ENCODE results near the gene FDX2. TPM values are rescaled to one million over a fixed set of nuclear protein-coding genes. Genes with fewer than 3 reads are reported as not detected.

Gene FDX2
- 10 to 100 TPM in 2 of 5 experiments, 1 to 10 TPM in 3; 5.7 to 10.5 (median 9.3) TPM for total RNA-seq
- 10 to 100 TPM; 18.3 to 19.4 TPM for polyA plus RNA-seq
- not detected for total RNA-seq

DNA sequence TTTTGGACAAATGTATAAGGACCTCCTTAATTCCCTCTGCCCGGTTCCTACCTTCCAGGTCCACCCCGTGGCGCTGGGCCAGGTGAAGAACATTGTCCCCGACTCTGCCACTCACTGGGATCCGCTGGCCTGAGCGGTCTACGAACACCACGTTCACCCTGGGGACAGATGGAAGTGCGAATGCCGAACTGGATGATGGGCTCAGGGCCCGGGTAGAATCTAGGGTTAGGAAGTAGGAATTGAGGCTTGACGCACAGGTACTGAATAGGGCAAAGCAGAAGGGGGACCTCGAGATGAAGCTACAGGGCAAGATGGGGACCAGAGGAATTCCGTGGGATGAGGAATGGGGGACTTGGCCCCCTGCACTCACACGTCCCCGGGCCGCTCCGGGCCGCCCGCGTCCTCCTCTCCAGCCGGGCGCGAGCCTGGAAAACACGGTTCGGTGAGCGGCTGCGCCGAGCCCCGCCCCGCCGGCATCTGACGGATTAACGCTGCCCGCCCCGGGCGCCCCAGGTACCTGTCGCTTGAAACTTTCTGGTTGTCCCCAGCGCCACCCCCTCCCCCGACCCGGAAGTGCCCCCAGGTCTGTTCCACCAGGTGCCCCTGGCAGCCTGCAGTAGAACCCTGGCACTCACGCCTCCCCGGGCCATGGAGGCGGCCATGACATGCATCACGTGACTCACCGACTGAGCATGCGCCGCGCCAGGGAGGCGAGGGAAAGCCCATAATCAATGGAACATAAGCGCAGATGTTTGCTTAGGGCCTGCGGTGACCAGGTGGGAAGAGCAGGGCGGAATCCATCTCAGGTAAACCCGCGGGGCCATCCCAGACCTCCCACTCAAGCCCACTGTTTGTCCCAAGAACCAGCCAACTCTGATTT lies at the start of gene FDX2:
Gene FDX2 (minus strand): TSS at position 681 of the 880 bp plus-strand sequence. CDS start 19 bp downstream, at position 662.
- peaks cover 0 to 5% (median 0%) of the 10 kb centered on the region in 11 donors for H3K9me3 Mint-ChIP-seq
- peaks cover 13 to 23% (median 16%) of the 10 kb centered on the region in 7 donors for H3K4me1 Mint-ChIP-seq
- Histone ChIP-seq H3K4me1 (ENCODE audit: control insufficient read depth in 2 of 2, insufficient read depth in 2 of 2, low read length in 2 of 2) (peaks cover 6 to 13% of the 10 kb centered on the region in 2 donors), H3K27me3 (ENCODE audit: control insufficient read depth in 2 of 2, insufficient read depth in 2 of 2, low read length in 2 of 2) (no peaks in the 10 kb centered on the region), H3K4me3 (ENCODE audit: low read length) (peak within 1 kb of the TSS; percentile 86), H3K27ac (ENCODE audit: low read depth, low read length) (peak within 1 kb of the TSS; percentile 70), H3K9me3 (ENCODE audit: control insufficient read depth in 2 of 3, low read length in 3 of 3) (no peaks in the 10 kb centered on the region), H3K36me3 (ENCODE audit: control insufficient read depth in 2 of 3, insufficient read depth in 3 of 3, low read length in 3 of 3) (peaks cover 3 to 52% (median 7%) of the 10 kb centered on the region in 3 experiments)
- peaks cover 0 to 11% (median 8%) of the 10 kb centered on the region in 5 donors for H3K36me3 Mint-ChIP-seq
- ATAC-seq, result peak; percentile 92
- ChIA-PET POLR2A (interaction anchor here (0.8 to 2.1 kb wide), 5 partner anchors 8 to 65 kb away, joined by 3 to 8 read pairs (median 3); partner anchors contain the start of genes ICAM1, ICAM5, RAVER1 and TYK2), CTCF (interaction anchor here (1.5 kb wide), 1 partner anchor 46 kb away, joined by 4 read pairs; no protein-coding TSS in a partner anchor)
- DNase-seq, result peak; percentile 77 to 94 (median 86)
- intact Hi-C loops (cut with micrococcal nuclease), result loop anchor here (1.0 to 2.0 kb wide), 5 partner anchors 17 to 74 kb away; partner anchors contain the start of genes RAVER1 (in 2 of the 2) and TYK2 (in 1 of the 2)
- H3K27ac Mint-ChIP-seq, result peak within 1 kb of the TSS; percentile 35 to 95 (median 86)
- no peaks in the 10 kb centered on the region for H3K27me3 Mint-ChIP-seq
- H3K4me3 Mint-ChIP-seq, result peak within 1 kb of the TSS; percentile 87 to 94 (median 90)

DNA sequence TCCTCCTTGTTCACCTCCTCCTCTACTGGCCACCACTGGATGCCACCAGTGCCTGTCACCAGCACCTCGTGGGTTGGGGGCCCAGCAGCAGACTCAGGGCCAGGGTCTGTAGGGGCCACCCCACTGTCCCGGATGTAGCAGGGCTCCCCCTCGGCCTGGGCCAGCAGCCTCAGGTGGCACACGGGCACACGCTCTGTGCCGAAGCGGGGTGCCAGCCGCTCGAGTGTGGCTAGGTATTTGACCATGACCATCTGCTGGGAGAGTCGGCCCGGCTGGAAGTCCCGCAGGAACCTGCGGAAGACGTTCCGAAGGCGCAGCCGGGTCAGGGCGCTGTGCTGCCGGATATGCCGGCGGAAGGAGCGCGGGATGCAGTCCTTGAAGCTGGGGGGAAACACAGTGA lies 49.7 kb upstream of the FDX2 start:
- Histone ChIP-seq H3K4me3 (ENCODE audit: low read length) (no peak overlapping the region), H3K27me3 (ENCODE audit: control insufficient read depth in 2 of 2, insufficient read depth in 2 of 2, low read length in 2 of 2) (no peaks in the 10 kb centered on the region), H3K4me1 (ENCODE audit: control insufficient read depth in 2 of 2, insufficient read depth in 2 of 2, low read length in 2 of 2) (no peaks in the 10 kb centered on the region), H3K27ac (ENCODE audit: low read depth, low read length) (no peak overlapping the region), H3K36me3 (ENCODE audit: control insufficient read depth in 2 of 3, insufficient read depth in 3 of 3, low read length in 3 of 3) (peaks cover 4 to 81% (median 13%) of the 10 kb centered on the region in 3 experiments), H3K9me3 (ENCODE audit: control insufficient read depth in 2 of 3, low read length in 3 of 3) (no peaks in the 10 kb centered on the region)
- DNase-seq (no peak), ATAC-seq (no peak)
- Mint-ChIP-seq H3K36me3 (peaks cover 0 to 24% (median 9%) of the 10 kb centered on the region in 5 donors), H3K27ac (no peak overlapping the region), H3K27me3 (no peaks in the 10 kb centered on the region), H3K9me3 (no peaks in the 10 kb centered on the region), H3K4me1 (peaks cover 0 to 8% (median 0%) of the 10 kb centered on the region in 7 donors), H3K4me3 (no peak overlapping the region)
- ChIA-PET POLR2A (no interaction called here), CTCF (no interaction called here)
- intact Hi-C loops (cut with micrococcal nuclease), result no loop called here

DNA sequence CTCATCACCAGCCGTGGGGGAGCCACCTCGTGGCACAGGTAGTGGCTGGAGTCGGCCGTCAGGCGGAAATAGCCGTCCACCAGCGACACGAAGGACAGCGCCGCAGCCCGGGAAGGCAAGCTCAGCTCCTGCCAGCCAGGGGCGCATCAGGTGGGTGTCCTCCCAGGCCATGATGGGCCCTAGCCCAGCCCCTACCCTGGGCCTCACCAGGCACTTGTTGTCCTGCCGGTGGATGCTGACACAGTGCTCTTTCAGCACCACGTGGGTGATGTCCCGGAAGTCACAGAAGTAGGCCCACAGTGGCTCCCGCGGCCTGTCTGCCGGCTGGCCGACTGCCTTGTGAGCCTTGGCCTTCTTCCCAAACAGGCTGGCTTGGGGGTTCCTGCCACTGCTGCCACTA lies 48.8 kb upstream of the FDX2 start:
- no peak for DNase-seq
- Mint-ChIP-seq H3K4me3 (no peak overlapping the region), H3K27ac (no peak overlapping the region), H3K4me1 (peaks cover 0 to 8% (median 0%) of the 10 kb centered on the region in 7 donors), H3K9me3 (no peaks in the 10 kb centered on the region), H3K27me3 (no peaks in the 10 kb centered on the region), H3K36me3 (peaks cover 0 to 23% (median 8%) of the 10 kb centered on the region in 5 donors)
- Histone ChIP-seq H3K9me3 (ENCODE audit: control insufficient read depth in 2 of 3, low read length in 3 of 3) (no peaks in the 10 kb centered on the region), H3K4me3 (ENCODE audit: low read length) (no peak overlapping the region), H3K36me3 (ENCODE audit: control insufficient read depth in 2 of 3, insufficient read depth in 3 of 3, low read length in 3 of 3) (peaks cover 4 to 87% (median 13%) of the 10 kb centered on the region in 3 experiments), H3K27ac (ENCODE audit: low read depth, low read length) (no peak overlapping the region), H3K4me1 (ENCODE audit: control insufficient read depth in 2 of 2, insufficient read depth in 2 of 2, low read length in 2 of 2) (no peaks in the 10 kb centered on the region), H3K27me3 (ENCODE audit: control insufficient read depth in 2 of 2, insufficient read depth in 2 of 2, low read length in 2 of 2) (no peaks in the 10 kb centered on the region)
- ATAC-seq, result no peak
- POLR2A ChIA-PET, result no interaction called here
- CTCF ChIA-PET, result no interaction called here
- intact Hi-C loops (cut with micrococcal nuclease), result no loop called here

- intact Hi-C loops (cut with micrococcal nuclease), result no loop called here
- ATAC-seq (no peak), DNase-seq (no peak)
- peaks cover 0 to 24% (median 8%) of the 10 kb centered on the region in 5 donors for H3K36me3 Mint-ChIP-seq
- H3K4me3 ChIP-seq (ENCODE audit: low read length), result no peak overlapping the region
- no peaks in the 10 kb centered on the region for H3K4me1 ChIP-seq (ENCODE audit: control insufficient read depth in 2 of 2, insufficient read depth in 2 of 2, low read length in 2 of 2)
- H3K9me3 ChIP-seq (ENCODE audit: control insufficient read depth in 2 of 3, low read length in 3 of 3), result no peaks in the 10 kb centered on the region
- no peak overlapping the region for H3K27ac Mint-ChIP-seq
- H3K9me3 Mint-ChIP-seq, result no peaks in the 10 kb centered on the region
- H3K36me3 ChIP-seq (ENCODE audit: control insufficient read depth in 2 of 3, insufficient read depth in 3 of 3, low read length in 3 of 3), result peaks cover 0 to 88% (median 13%) of the 10 kb centered on the region in 3 experiments
- no peaks in the 10 kb centered on the region for H3K27me3 ChIP-seq (ENCODE audit: control insufficient read depth in 2 of 2, insufficient read depth in 2 of 2, low read length in 2 of 2)
- no peak overlapping the region for H3K27ac ChIP-seq (ENCODE audit: low read depth, low read length)
- ChIA-PET POLR2A (no interaction called here), CTCF (no interaction called here)
- H3K4me1 Mint-ChIP-seq, result peaks cover 0 to 3% (median 0%) of the 10 kb centered on the region in 7 donors
- no peaks in the 10 kb centered on the region for H3K27me3 Mint-ChIP-seq
- H3K4me3 Mint-ChIP-seq, result no peak overlapping the region
These were observed 48.0 kb upstream of the FDX2 start for GRCh38 chr19:10363789-10364281.

- ChIA-PET CTCF (no interaction called here), POLR2A (interaction anchor here (0.7 kb wide), 1 partner anchor 17 kb away, joined by 3 read pairs; no protein-coding TSS in a partner anchor)
- H3K36me3 ChIP-seq (ENCODE audit: control insufficient read depth in 2 of 3, insufficient read depth in 3 of 3, low read length in 3 of 3), result peaks cover 0 to 92% (median 8%) of the 10 kb centered on the region in 3 experiments
- Mint-ChIP-seq H3K4me1 (peaks cover 0 to 3% (median 0%) of the 10 kb centered on the region in 7 donors), H3K4me3 (no peak overlapping the region), H3K27ac (no peak overlapping the region), H3K27me3 (no peaks in the 10 kb centered on the region), H3K9me3 (no peaks in the 10 kb centered on the region), H3K36me3 (peaks cover 0 to 24% (median 8%) of the 10 kb centered on the region in 5 donors)
- no peak overlapping the region for H3K4me3 ChIP-seq (ENCODE audit: low read length)
- intact Hi-C loops (cut with micrococcal nuclease), result no loop called here
- no peak for ATAC-seq
- no peak for DNase-seq
- H3K27ac ChIP-seq (ENCODE audit: low read depth, low read length), result no peak overlapping the region
- H3K4me1 ChIP-seq (ENCODE audit: control insufficient read depth in 2 of 2, insufficient read depth in 2 of 2, low read length in 2 of 2), result no peaks in the 10 kb centered on the region
- no peaks in the 10 kb centered on the region for H3K9me3 ChIP-seq (ENCODE audit: control insufficient read depth in 2 of 3, low read length in 3 of 3)
- H3K27me3 ChIP-seq (ENCODE audit: control insufficient read depth in 2 of 2, insufficient read depth in 2 of 2, low read length in 2 of 2), result no peaks in the 10 kb centered on the region
These were observed 46.4 kb upstream of the FDX2 start for GRCh38 chr19:10362259-10362658.

DNA sequence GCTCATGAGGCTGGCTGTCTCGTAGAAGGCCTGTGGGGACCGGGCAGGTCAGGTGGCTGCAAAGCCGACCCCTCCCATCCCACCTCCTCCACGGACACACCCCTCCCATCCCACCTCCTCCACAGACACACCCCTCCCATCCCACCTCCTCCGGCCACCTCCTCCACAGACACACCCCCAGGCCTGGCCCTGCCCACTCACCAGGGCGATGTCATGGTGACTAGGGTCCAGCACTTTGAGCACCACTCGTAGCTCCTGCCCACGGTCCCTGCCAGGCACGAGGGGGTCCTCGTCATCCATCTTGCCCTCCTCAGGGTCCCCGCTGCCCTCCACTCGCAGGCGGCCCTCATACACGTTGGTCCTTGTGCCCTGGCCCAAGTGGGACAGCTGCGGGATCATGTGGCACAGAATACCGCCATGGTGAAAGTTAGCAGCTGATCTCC lies 45.8 kb upstream of the FDX2 start:
- no peak overlapping the region for H3K4me3 ChIP-seq (ENCODE audit: low read length)
- H3K36me3 Mint-ChIP-seq, result peaks cover 0 to 21% (median 8%) of the 10 kb centered on the region in 5 donors
- intact Hi-C loops (cut with micrococcal nuclease), result no loop called here
- ATAC-seq (no peak), DNase-seq (no peak)
- H3K27me3 Mint-ChIP-seq, result no peaks in the 10 kb centered on the region
- no peaks in the 10 kb centered on the region for H3K9me3 ChIP-seq (ENCODE audit: control insufficient read depth in 2 of 3, low read length in 3 of 3)
- H3K4me1 Mint-ChIP-seq, result peaks cover 0 to 3% (median 0%) of the 10 kb centered on the region in 7 donors
- POLR2A ChIA-PET, result interaction anchor here (0.7 kb wide), 1 partner anchor 17 kb away, joined by 3 read pairs; no protein-coding TSS in a partner anchor
- H3K36me3 ChIP-seq (ENCODE audit: control insufficient read depth in 2 of 3, insufficient read depth in 3 of 3, low read length in 3 of 3), result peaks cover 0 to 96% (median 8%) of the 10 kb centered on the region in 3 experiments
- H3K27ac Mint-ChIP-seq, result peak overlapping the region in 1 of 9 donors; percentile 60
- CTCF ChIA-PET, result no interaction called here
- H3K27ac ChIP-seq (ENCODE audit: low read depth, low read length), result no peak overlapping the region
- H3K4me3 Mint-ChIP-seq, result no peak overlapping the region
- no peaks in the 10 kb centered on the region for H3K9me3 Mint-ChIP-seq
- H3K4me1 ChIP-seq (ENCODE audit: control insufficient read depth in 2 of 2, insufficient read depth in 2 of 2, low read length in 2 of 2), result no peaks in the 10 kb centered on the region
- H3K27me3 ChIP-seq (ENCODE audit: control insufficient read depth in 2 of 2, insufficient read depth in 2 of 2, low read length in 2 of 2), result no peaks in the 10 kb centered on the region

Data from naive thymus-derived CD4-positive, alpha-beta T cell (primary cell).